ENCODE data around the gene IFRD2. TPM values are rescaled to one million over a fixed set of nuclear protein-coding genes. Genes with fewer than 3 reads are reported as not detected.

The IFRD2 gene
- total and polyA plus RNA-seq, 2 experiments from 2014 or later, result 41.4 to 71.6 TPM

DNA sequence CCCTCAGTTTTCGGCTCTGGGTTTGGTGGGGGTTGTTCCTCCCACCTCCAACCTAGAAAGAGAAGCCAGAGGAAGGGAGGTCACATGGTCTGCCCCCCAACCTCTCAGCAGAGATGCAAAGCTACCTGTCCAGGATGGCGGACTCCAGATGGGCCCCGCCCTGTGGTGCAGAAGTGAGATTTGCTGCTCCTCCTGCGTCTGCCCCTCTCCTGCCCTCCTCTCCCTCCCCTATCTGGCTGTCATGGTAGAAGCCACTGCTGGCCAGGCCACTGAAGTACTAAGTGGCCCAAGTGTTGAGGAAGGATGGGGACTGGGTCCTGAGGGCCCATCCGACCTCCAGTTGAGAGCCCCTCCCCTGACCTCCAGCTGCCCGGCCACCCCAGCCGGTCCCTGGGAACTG is 25.4 kb downstream of the IFRD2 start:
- WGBS (ENCODE audit: low lambda C conversion rate, missing lambda C conversion rate), result 68% methylated on average over 7 of the region's 7 CpGs
- H3K4me1 ChIP-seq (ENCODE audit: insufficient read depth), result peaks cover 79% of the 10 kb centered on the region
- DNase-seq (ENCODE audit: low spot score), result no peak
- H3K36me3 ChIP-seq (replicated peaks; ENCODE audit: insufficient read depth, low read depth), result no peaks in the 10 kb centered on the region
- H4K20me1 ChIP-seq (ENCODE audit: insufficient read depth, poor library complexity, severe bottlenecking), result no peaks in the 10 kb centered on the region
- no peak overlapping the region for H3K4me3 ChIP-seq
- H3K9me2 ChIP-seq (replicated peaks; ENCODE audit: insufficient read depth), result no peaks in the 10 kb centered on the region
- H3K27me3 ChIP-seq, result no peaks in the 10 kb centered on the region
- H3K27ac ChIP-seq, result peak overlapping the region; percentile 91
- TF ChIP-seq EZH2 (IDR thresholded peaks at IDR 0.05; ENCODE audit: borderline replicate concordance) (no peak), EZH2phosphoT487 (IDR thresholded peaks at IDR 0.05; ENCODE audit: low read depth, severe bottlenecking, unreplicated experiment) (no peak)
- TF ChIP-seq, protein P1, sequence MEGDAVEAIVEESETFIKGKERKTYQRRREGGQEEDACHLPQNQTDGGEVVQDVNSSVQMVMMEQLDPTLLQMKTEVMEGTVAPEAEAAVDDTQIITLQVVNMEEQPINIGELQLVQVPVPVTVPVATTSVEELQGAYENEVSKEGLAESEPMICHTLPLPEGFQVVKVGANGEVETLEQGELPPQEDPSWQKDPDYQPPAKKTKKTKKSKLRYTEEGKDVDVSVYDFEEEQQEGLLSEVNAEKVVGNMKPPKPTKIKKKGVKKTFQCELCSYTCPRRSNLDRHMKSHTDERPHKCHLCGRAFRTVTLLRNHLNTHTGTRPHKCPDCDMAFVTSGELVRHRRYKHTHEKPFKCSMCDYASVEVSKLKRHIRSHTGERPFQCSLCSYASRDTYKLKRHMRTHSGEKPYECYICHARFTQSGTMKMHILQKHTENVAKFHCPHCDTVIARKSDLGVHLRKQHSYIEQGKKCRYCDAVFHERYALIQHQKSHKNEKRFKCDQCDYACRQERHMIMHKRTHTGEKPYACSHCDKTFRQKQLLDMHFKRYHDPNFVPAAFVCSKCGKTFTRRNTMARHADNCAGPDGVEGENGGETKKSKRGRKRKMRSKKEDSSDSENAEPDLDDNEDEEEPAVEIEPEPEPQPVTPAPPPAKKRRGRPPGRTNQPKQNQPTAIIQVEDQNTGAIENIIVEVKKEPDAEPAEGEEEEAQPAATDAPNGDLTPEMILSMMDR (IDR thresholded peaks at IDR 0.05; ENCODE audit: poor library complexity), result no peak
- no peaks in the 10 kb centered on the region for H3K9me3 ChIP-seq (ENCODE audit: low read depth)
- peak overlapping the region; percentile 89 for H3K4me2 ChIP-seq
- no peak overlapping the region for H2AFZ ChIP-seq
- H3K79me2 ChIP-seq, result peaks cover 22% of the 10 kb centered on the region

DNA sequence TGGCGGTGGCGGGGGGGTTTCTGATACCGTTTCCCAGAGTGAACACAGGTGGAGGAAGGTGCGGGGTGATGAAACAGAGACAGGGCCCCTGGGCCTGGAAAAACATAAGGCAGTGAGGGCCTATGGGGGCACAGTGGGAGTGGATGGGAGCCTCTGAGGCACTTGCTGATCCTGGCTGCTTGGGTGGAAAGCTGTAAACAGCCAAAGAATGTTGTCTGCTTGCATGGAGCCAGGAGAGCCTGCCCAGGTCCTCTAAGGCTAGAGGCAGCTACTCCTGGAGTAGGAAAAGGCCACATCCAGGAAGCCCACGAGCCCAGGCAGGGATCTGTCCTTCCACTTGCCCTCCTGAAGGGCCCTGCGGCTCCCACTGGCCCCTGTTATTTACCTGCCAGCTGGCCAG is 26.2 kb downstream of the IFRD2 start:
- no peaks in the 10 kb centered on the region for H3K36me3 ChIP-seq (replicated peaks; ENCODE audit: insufficient read depth, low read depth)
- H3K4me1 ChIP-seq (ENCODE audit: insufficient read depth), result peaks cover 75% of the 10 kb centered on the region
- H3K9me3 ChIP-seq (ENCODE audit: low read depth), result no peaks in the 10 kb centered on the region
- H2AFZ ChIP-seq, result no peak overlapping the region
- no peak overlapping the region for H3K4me3 ChIP-seq
- DNase-seq (ENCODE audit: low spot score), result peak; percentile 63
- H3K27me3 ChIP-seq, result no peaks in the 10 kb centered on the region
- H3K79me2 ChIP-seq, result peaks cover 21% of the 10 kb centered on the region
- peak overlapping the region; percentile 89 for H3K4me2 ChIP-seq
- H3K27ac ChIP-seq, result peak overlapping the region; percentile 91
- no peaks in the 10 kb centered on the region for H4K20me1 ChIP-seq (ENCODE audit: insufficient read depth, poor library complexity, severe bottlenecking)
- TF ChIP-seq, protein P1 (IDR thresholded peaks at IDR 0.05; ENCODE audit: poor library complexity), result no peak
- TF ChIP-seq EZH2phosphoT487 (IDR thresholded peaks at IDR 0.05; ENCODE audit: low read depth, severe bottlenecking, unreplicated experiment) (no peak), EZH2 (IDR thresholded peaks at IDR 0.05; ENCODE audit: borderline replicate concordance) (no peak)
- no peaks in the 10 kb centered on the region for H3K9me2 ChIP-seq (replicated peaks; ENCODE audit: insufficient read depth)
- 78% methylated on average over 6 of the region's 6 CpGs for WGBS (ENCODE audit: low lambda C conversion rate, missing lambda C conversion rate)

DNA sequence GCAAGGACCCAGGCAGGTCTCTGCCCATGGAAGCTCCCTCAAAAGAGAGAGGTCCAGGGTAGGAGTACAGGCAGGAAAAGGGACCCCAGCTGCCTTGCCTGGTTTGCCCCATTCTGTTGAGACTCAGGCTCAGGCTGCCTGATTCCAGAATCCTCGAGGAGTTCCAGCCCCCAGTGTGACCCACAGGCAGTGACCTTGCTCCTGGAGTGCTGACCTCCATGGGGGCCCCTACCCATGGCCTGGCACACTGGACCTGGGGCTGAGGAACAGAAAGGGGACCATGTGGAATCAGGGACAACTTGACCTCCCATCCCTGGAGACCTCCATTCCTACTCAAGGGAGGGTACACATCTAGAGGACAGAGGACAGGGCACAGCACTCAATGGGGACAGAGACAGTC is 26.7 kb downstream of the IFRD2 start:
- no peaks in the 10 kb centered on the region for H3K9me3 ChIP-seq (ENCODE audit: low read depth)
- no peaks in the 10 kb centered on the region for H4K20me1 ChIP-seq (ENCODE audit: insufficient read depth, poor library complexity, severe bottlenecking)
- peak overlapping the region; percentile 89 for H3K4me2 ChIP-seq
- peak overlapping the region; percentile 91 for H3K27ac ChIP-seq
- DNase-seq (ENCODE audit: low spot score), result no peak
- TF ChIP-seq, protein P1 (IDR thresholded peaks at IDR 0.05; ENCODE audit: poor library complexity), result no peak
- TF ChIP-seq EZH2phosphoT487 (IDR thresholded peaks at IDR 0.05; ENCODE audit: low read depth, severe bottlenecking, unreplicated experiment) (no peak), EZH2 (IDR thresholded peaks at IDR 0.05; ENCODE audit: borderline replicate concordance) (no peak)
- H3K9me2 ChIP-seq (replicated peaks; ENCODE audit: insufficient read depth), result no peaks in the 10 kb centered on the region
- H3K27me3 ChIP-seq, result no peaks in the 10 kb centered on the region
- H2AFZ ChIP-seq, result no peak overlapping the region
- peaks cover 75% of the 10 kb centered on the region for H3K4me1 ChIP-seq (ENCODE audit: insufficient read depth)
- H3K4me3 ChIP-seq, result no peak overlapping the region
- WGBS (ENCODE audit: low lambda C conversion rate, missing lambda C conversion rate), result 67% methylated on average over 1 of the region's 1 CpG
- peaks cover 21% of the 10 kb centered on the region for H3K79me2 ChIP-seq
- H3K36me3 ChIP-seq (replicated peaks; ENCODE audit: insufficient read depth, low read depth), result no peaks in the 10 kb centered on the region
